Stimulated activated CD4-positive, alpha-beta T cell treated with anti-CD3 and anti-CD28 coated beads, Interleukin-4, amount 100 ng/mL, for 1 hour (primary cell): ENCODE measurements around the gene FXYD4.

Experiments
- DNase-seq: peaks from one replicate; pipeline ENCODE4 v3.0.0-alpha.2; 2020

Gene FXYD4

DNA sequence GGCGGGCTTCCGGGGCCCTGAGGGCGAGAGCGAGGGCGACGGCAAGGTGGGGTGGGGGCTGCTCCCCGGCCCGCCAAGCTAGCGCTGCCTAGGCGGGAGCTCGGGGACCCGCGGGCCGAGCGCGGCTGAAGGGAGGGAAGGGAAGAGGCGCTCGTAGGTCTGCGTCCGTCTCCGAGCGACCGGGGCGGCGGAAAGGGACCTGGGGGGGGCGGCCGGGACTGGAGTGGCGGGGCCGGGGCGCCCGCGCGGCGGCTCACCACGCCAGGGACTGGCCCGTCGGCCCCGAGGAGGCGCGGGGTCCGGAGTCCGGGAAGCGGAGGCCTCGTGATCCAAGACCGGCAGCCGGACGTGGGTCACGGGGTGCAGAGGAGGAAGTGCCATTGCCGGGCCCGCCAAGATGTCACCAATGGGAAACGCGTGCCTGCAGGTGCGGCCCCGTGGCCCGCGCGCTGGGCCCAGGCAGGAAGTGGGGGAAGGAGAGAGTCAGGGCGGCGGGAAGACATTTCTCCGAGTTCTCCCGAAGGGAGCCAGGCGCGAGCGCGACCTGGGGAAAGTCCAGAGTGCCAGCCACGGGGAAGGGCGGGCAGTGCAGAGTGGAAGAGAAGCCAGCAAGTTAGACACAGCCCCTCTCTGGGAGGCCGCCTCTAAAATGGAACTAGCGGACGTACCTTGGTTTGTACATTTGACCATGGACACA is 25.6 kb downstream of the FXYD4 start:
- peak; percentile 69 for DNase-seq

DNA sequence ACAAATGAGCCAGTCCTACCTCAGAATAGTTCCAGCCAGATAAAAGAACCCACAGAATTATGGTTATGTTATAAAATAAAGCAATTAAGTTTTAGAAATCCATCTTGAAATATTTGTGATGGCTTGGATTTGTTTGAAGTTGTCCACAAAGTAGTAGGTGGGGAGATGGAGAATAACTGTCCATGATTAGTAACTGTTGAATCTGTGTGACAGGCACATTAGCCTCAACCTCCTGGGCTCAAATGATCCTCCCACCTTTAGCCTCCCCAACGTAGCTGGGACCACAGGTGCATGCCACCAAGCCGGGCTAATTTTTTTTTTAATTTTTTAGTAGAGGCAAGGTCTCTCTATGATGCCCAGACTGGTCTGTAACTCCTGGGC is 27.5 kb downstream of the FXYD4 start:
- no peak for DNase-seq

DNA sequence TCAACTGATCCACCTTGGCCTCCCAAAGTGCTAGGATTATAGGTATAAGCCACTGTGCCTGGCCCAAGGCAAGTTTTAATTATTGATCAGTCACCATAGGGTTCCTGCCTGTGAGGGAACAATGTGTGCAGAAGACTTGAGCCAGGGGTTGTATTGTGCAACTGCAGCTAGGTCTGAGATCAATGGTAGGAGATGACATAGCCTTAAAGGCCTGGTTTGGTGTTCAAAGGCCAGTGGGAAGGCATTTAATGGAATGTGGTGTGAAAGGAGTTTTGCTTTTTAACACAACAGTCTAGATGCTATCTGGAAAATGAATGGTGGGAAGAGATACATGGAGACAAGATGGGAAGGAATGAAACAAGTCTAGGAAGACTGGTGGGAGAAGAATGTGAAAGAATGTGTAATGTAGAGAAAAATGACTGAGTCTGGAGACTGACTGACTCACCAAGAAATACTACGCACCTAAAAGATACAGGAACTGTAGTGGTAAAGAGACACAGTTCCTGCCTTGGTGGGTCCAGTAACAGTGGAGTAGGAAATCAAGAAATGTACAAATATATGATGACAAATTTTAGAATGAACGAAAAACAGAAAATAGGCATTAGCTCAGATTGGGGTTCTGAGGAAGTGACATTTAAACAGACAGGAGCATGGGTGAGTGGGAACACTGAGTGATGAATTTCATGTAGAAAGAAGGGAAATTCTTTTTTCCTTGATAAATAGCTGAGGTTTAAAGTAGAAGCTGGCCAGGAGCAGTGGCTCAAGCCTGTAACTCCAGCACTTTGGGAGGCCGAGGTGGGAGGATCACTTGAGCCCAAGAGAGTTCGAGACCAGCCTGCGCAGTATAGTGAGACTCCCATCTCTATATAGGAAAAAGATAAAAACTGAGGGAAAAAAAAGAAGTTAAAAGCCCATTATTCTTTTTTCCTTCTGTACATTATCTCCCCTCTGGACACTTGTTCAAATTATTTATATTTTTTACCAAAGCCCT is 28.2 kb downstream of the FXYD4 start:
- no peak for DNase-seq

DNA sequence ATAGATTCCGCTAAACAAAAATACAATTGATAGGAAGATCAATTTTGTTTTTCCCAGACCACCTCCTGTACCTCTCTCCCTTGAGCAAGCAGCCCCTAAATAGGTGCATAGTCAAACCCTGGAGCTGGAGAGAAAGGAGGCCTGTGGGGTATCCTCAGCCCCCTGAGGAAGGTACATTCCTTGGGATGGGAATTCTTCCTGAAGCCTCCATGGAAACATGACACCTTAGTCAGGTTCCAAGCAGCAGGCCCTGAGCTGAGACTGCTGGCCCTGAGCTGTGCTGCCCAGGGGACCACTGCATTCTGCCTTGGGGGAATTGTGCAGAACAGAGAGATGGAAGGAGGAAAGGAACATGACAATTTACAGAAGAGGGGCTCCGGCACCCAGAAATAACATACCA is 30.2 kb downstream of the FXYD4 start:
- DNase-seq = no peak

DNA sequence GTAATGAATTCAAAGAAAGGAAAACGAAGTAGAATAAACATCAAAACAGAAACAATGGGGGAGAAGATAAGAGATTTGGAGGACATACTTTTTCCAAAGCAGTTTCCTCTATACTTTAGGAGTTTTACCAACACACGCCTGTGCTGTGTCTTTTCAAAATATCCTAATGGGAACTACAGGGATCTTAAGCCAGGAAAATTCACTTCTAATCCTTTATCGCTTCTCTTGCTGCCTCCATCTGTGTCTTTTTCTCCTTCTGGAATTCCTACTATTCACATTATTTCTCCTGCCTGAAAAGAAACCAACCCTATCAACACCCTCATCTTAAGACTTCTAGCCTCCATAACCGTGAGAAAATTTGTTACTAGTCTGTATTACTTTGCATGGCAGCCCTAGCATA is 30.7 kb downstream of the FXYD4 start:
- no peak for DNase-seq

DNA sequence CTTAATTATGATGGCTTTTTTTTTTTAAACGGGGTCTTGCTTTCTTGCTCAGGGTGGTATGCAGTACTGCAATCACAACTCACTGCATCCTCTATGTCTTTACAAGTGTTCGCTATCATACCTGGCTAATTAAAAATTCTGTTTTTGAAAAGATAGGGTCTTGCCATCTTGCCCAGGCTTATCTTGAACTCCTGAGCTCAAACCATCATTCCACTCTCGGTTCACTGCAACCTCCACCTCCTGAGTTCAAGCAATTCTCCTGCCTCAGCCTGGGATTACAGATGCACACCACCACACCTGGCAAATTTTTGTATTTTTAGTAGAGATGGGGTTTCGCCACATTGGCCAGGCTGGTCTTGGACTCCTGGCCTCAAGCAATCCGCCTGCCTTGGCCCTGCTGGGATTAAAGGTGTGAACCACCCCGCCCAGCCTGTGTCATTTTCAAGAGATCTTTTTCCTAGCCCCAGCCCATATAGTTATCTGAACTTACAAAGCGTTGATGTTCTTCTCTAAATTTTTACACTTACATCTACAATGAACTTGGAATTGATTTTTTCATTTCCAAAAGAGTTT is 31.5 kb downstream of the FXYD4 start:
- no peak for DNase-seq

DNA sequence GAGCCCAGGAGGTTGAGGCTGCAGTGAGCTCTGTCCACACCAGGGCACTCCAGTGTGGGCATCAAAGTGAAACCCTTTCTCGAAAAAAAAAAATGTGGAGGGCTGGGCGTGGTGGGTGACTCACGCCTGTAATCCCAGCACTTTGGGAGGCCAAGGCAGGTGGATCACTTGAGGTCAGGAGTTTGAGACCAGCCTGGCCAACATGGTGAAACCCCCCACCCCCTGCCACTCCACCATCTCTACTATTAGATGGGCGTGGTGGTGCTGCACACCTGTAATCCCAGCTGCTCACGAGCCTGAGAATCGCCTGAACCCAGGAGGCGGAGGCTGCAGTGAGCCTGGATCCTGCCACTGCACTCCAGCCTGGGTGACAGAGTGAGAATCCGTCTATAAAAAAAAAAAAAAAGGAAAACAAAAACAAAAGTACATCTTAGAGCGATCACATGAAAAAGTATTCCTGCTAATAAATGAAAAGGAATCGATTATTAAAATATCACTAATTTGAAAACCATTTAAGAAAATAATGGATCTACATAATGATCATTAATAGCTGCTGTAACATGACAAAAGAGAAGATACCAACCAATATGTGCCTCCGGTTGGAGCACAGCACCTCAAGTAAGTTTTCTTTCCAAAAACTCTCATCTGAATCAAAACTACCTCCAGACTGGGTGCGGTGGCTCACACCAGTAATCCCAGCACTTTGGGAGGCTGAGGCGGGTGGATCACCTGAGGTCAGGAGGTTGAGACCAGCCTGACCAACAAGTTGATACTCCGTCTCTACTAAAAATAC is 32.7 kb downstream of the FXYD4 start:
- DNase-seq = no peak

DNA sequence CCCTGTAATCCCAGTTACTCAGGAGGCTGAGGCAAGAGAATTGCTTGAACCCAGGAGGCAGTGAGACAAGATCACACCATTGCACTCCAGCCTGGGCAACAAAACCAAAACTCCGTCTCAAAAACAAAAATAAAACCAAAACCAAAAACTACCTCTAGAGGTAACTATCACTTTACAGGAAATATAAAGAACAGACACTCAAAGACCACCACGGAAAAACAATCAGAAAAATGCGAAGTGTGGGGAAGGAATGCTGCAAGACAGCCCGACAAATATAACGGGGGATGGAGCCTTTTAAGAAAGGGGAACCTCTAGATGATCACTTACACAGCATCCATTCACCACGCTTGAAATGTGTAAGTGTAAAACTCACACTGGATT is 33.3 kb downstream of the FXYD4 start:
- DNase-seq = no peak

DNA sequence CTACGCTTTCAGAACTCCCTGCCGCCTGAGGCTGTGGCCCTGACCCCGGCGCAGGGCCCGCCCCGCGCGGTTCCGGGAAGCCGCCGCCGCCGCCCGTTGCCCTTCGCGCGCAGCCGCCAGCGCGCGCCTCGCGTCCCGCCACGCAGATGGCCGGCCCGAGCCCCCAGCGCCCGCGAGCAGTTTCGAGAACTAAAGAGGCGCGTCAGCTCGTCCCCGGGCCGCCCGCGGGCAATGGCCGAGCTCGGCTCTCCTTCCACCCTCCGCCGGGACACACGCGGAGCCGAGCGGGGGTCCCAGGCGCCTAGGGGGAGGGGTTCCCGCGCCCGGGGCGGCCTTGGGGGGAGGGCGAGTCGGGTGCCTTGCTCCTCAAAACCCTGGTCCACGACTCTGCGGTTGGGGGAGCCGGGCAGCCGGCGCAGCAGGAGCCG is 35.7 kb downstream of the FXYD4 start:
- peak; percentile 60 for DNase-seq

DNA sequence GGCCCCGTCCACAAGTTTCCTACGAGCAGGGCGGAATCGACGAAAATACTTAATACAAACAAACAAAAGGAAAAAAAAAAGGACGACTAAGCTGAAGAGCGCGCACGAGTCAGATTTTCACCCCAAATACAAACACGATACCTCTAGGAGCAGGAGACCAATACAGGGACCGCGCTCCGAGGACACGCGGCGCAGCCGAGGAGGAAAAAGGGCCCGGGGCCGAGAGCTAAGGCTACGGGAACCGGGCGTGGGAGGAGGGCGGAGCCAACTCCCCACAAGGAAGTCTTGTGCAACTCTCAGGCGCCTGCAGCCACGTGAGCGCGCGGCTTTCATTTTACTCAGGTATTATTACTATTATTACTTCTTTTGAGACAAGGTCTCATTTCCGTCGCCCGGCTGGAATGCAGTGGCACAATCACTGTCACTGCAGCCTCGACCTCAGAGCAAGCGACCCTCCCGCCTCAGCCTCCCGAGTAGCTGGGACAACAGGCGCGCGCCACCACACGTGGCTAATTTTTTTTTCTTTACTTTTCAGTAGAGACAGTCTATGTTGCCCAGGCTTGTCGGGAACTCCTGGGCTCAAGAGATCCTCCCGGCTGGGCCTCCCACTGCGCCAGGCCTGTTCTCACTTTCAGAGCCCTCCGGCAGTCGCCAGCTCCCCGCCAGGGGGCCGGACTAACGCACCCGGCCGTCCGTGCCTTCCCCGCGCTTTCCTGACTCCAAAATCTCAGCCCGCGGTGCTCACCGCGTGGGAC is 36.3 kb downstream of the FXYD4 start:
- DNase-seq = peak; percentile 93

DNA sequence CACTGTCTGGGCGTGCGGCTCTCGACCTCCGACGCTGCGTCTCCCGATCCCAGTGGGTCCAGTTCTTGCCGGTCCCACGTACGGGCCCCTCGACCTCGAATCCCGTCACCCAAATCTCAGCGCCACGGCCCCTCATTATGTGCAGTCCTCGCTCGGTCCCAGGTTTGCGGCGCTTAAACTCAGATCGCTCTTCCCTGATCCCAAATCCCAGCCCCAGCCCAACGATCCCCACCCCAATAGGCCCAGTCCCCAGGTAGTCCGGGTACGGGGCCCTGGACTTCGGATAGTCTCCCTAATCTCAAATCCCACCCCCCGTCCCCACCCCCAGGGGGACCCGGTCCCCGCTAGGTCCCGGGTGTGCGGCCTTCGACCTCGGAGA is 36.9 kb downstream of the FXYD4 start:
- DNase-seq = no peak

DNA sequence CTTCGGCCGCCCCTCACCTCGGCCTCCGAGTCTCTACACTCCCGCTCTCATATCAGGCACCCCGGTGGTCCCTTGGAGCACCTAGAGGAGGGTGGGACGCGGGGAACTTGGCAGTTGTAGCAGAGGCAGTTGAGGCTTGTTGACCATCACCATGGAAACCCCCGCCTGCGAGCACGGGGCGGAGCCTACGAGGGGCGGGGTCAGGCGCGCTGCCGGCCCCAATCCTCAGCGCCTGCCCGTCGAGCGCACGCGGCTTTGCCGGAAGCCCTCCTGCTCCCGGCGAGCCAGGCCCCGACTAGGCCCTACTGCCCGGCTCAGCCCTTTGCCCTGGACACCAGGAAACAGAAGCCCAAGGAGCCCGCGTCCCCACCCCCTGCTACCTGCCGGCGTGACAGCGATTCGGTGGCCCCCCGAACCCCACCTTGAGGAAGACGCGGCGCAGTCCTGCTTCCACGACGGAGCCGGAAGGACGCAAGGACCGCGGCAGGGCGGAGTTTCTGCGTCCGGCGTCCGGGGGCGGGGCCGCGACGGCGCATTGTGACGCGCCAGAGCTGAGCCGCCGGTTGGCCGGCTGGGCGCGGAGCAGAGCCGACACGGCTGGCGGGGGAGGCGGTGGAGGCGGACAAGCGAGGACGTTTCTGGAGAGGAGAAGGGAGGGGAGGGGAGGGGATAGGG is 37.4 kb downstream of the FXYD4 start, which contains the start of gene HNRNPF:
Gene HNRNPF, minus strand, starts transcription at position 477 of the 675 bp plus-strand sequence. CDS start 21,302 bp downstream, outside the sequence.
- DNase-seq = peak; percentile 95

DNA sequence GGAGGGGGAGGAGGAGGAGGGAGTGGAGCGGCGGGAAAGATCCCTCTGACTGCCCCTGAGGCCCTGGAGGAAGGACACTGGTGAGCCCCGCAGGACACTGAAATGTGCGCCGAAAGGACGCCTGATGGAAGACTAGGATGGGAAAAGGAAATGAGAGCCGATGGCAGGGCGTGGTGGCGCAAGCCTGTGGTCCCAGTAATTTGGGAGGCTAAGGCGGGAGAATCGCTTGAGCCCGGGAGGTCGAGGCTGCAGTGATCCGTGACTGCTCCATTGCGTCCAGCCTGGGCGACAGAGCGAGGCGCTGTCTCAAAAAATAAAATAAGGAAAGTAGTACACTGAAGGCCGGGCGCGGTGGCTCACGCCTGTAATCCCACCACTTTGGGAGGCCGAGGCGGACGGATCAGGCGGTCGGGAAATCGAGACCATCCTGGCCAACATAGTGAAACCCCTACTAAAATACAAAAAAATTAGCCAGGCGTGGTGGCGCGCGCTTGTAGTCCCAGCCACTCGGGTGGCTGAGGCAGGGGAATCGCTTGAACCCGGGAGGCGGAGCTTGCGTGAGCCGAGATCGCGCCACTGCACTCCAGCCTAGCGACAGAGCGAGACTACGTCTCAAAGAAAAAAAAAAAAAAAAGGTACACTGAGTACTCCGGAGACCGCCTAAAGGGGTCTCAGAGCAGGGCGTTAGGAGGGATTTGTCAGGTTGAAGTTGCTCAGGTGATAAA is 38.1 kb downstream of the FXYD4 start:
- peak; percentile 66 for DNase-seq

DNA sequence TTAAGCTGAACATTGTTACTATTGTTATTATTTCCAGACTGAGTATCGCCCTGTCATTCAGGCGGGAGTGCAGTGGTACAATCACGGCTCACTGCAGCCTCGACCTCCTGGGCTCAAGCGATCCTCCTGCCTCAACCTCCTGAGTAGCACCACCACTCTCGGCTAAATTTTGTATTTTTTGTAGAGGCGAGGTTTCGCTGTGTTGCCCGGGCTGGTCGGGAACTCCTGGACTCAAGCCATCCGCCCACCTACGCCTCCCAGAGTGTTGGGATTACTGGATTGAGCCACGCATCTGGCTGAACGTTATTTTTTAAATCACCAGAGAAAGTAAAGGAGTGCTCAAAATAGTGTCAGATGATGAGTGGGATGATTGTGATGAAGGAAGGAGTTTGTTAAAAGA is 38.9 kb downstream of the FXYD4 start:
- no peak for DNase-seq

DNA sequence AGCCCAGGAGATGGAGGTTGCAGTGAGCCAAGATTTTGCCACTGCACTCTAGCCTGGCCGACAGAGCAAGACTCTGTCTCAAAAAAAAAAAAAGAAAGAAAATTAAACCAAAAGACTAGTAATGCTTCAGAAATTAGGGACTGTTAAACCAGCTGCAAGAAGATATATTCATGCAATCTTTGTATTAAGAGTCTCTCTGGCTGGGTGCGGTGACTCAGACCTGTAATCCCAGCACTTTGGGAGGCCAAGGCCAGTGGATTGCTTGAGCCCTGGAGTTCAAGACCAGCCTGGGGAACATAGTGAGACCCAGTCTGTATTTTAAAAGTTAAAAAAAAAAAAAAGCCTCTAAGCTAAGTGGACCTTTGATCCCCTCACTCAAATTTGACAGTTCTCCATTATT is 40.1 kb downstream of the FXYD4 start:
- no peak for DNase-seq

DNA sequence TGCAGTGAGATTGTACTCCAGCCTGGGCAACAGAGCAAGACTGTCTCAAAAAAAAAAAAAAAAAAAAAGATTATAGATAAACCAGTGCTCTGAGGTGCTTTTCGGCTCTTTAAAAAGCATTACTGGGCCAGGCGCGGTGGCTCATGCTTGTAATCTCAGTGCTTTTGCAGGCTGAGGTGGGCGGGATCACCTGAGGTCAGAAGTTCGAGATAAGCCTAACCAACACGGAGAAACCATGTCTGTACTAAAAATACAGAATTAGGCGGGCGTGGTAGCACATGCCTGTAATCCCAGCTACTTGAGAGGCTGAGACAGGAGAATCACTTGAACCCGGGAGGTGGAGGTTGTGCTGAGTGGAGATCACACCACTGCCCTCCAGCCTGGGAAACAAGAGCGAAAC is 44.1 kb downstream of the FXYD4 start:
- DNase-seq = no peak

DNA sequence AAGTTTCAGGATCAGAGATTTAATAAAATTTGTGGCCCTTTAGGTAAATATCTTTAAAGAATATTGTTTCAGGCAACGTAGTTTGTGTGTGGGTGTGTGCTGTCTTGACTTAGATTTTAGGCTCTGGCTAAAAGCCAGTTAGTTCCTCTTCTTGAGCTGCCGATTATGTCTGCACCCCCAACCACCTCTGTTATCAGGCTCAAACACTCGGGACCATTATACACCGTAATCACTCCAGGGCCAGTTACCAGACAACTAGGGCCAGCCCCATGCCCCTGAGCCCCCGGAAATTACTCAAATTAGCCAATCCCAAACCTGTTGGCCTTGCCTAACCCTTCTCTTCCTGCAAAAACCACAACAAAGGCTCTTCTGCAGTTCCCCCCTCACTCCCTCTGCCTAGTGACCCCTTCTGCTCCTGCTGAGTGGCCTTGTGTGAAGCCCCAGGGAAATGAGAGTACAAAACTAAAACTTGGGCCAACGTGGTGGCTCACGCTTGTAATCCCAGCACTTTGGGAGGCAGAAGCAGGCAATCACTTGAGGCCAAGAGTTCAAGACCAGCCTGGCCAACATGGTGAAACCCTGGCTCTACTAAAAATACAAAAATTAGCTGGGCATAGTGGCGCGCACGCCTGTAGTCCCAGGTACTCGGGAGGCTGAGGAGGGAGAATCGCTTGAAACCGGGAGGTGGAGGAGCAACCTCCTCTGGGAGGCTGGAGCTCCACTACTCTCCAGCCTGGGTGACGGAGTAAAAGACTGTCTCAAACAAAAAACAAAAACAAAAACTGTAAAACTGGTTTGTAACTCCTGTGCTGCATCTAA is 46.7 kb downstream of the FXYD4 start:
- DNase-seq = no peak

DNA sequence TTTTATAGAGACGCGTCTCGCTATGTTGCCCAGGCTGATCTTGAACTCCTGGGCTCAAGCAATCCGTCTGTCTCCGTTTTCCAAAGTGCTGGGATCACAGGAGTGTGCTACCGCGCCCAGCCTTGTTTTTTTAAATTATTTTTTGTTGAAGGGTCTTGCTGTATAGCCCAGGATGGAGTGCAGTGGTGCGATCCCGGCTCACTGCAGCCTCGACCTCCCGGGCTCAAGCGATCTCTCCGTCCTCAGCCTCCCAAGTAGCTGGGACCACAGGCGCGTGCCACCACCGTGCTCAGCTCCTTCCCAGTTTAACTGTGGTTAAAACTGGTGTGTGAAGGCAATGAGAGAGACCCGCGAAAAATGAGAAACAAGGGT is 48.5 kb downstream of the FXYD4 start:
- no peak for DNase-seq

DNA sequence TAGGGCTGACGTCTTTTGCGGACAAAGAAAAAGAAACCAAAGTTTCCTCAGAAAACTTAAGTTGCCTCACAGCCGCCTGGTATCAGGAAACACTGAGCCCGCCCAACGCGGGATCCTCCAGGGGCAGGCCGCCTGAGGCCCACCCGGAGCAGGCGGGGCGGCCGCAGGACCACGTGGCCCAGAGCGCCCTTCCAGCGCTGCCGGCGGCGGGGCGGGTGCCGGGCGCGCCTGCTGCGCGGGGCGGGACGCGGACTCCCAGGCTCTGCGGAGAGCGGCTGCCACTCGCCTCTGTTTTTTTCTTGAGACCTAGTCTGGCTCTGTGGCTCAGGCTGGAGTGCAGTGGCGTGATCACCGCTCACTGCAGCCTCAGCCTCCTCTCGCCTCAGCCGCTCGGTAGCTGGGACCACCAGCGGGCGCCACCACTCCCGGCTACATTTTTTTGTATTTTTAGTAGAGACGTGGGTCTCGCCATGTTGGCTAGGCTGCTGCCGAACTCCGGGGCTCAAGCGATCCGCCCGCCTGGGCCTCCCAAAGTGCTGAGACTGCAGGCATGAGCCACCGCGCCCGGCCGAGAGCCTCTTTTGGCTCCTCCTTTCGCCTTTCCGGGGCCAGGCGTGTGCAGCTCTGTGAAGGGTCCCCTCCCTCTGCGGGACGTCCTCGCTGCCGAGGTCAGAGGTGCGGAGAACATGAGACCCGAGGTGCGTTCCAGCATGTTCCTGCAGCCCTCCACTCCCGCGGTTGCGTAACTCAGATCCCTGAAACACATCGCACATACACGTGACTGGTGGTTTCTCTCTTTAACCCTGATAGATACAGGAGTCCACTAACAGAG is 49.1 kb downstream of the FXYD4 start:
- peak; percentile 79 for DNase-seq
